AG10803 (cell line): ENCODE measurements around the gene ZNF33B.
"Not testable (repeated sequence)": the region's sequence is repeated elsewhere in the genome, so short reads cannot be mapped to it uniquely, and the experiment has no call there.

Experiments used
- DNase-seq: peaks from one replicate; pipeline ENCODE4 v3.0.0; 2010; ENCODE audit warnings: low read depth
- H3K4me3 ChIP-seq: 2 replicates; pipeline ENCODE4 v1.5.1; 2011; ENCODE audit warnings: mild to moderate bottlenecking, low read length, control low read depth
- TF ChIP-seq, protein P1 (sequence below): conservative IDR thresholded peaks from 2 replicates; pipeline ENCODE4 v1.5.1; 2011; ENCODE audit warnings: mild to moderate bottlenecking, low read length, control low read depth, inconsistent platforms

Gene ZNF33B

DNA sequence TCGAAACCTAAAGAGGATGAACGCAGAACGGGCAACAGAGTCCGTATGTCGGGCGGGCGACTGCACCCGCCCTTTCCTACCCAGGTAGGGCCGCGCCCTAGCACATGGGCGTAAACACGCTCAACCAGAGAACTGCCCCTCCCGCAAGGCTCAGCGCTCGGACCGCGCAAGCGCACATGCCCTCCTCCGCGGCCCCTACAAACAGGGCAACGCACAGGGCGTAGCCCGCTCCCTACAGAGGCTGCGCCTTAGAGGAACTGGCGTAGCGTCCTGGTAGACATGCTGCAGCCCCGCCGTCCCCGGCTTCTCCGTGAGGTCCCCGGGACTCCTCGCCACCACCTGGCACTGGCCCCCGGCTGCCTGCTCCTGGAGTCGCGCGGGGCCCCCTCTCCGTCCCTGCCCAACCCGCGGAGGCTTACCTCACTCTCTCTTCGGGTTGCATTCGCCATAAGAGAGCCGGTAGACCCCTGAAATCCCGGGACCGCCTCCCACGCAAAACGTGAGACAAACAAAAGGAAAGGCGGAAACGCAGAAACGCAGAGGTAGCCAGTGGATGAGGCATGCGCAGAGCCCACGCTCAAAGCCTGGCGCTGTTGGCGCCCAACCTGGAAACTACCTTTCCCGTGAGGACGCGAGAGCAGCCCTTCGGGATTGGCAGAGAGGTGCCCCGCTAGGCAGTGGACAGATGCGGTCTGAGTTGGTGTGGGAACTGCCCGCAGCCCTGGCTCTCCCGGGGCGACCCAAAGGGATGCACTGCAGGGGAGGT is at the start of gene ZNF33B:
Gene ZNF33B, minus strand, starts transcription at position 516 of the 766 bp plus-strand sequence. CDS start 1,642 bp downstream, outside the sequence.
- H3K4me3 ChIP-seq, result peak within 1 kb of the TSS; percentile 96
- DNase-seq, result peak; percentile 87
- TF ChIP-seq, protein P1, sequence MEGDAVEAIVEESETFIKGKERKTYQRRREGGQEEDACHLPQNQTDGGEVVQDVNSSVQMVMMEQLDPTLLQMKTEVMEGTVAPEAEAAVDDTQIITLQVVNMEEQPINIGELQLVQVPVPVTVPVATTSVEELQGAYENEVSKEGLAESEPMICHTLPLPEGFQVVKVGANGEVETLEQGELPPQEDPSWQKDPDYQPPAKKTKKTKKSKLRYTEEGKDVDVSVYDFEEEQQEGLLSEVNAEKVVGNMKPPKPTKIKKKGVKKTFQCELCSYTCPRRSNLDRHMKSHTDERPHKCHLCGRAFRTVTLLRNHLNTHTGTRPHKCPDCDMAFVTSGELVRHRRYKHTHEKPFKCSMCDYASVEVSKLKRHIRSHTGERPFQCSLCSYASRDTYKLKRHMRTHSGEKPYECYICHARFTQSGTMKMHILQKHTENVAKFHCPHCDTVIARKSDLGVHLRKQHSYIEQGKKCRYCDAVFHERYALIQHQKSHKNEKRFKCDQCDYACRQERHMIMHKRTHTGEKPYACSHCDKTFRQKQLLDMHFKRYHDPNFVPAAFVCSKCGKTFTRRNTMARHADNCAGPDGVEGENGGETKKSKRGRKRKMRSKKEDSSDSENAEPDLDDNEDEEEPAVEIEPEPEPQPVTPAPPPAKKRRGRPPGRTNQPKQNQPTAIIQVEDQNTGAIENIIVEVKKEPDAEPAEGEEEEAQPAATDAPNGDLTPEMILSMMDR, result no peak

DNA sequence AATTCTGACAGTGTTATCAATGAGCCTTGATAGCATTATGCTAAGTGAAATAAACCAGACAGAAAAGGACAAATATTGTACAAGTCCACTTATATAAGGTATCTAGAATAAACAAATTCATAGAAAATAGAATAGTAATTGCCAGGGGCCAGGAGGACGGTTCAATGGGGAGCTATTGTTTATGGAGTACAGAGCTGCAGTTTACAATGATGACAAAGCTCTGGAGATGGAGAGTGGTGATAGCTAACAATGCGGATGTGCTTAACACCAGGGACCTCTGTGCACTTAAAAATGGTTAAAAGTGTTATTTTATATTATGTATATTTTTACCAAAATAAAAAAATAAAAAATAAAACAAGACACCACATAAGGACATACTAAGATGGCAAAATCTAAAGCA is 46.1 kb upstream of the ZNF33B start:
- no peak overlapping the region for H3K4me3 ChIP-seq
- TF ChIP-seq, protein P1, result no peak
- DNase-seq, result no peak

DNA sequence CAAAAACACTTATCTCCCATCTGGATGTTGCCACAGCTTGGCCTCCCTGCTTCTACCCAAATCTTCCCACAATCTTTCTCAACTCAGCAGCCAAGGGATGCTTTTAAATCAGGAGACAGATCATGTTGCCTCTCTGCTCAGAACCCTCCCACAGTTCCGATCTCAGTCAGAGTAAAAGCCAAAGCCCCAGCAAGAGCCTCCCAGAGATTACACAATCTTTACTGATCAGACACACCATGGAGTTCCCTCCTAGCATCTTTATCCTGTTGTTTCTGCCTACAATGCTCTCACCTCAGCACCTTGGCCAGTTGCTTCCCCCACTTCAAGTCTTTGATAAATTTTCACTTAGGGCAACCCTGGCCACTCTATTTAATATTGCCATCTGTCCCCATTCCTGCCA is 41.9 kb upstream of the ZNF33B start:
- DNase-seq, result no peak
- TF ChIP-seq, protein P1, result no peak
- H3K4me3 ChIP-seq, result no peak overlapping the region

DNA sequence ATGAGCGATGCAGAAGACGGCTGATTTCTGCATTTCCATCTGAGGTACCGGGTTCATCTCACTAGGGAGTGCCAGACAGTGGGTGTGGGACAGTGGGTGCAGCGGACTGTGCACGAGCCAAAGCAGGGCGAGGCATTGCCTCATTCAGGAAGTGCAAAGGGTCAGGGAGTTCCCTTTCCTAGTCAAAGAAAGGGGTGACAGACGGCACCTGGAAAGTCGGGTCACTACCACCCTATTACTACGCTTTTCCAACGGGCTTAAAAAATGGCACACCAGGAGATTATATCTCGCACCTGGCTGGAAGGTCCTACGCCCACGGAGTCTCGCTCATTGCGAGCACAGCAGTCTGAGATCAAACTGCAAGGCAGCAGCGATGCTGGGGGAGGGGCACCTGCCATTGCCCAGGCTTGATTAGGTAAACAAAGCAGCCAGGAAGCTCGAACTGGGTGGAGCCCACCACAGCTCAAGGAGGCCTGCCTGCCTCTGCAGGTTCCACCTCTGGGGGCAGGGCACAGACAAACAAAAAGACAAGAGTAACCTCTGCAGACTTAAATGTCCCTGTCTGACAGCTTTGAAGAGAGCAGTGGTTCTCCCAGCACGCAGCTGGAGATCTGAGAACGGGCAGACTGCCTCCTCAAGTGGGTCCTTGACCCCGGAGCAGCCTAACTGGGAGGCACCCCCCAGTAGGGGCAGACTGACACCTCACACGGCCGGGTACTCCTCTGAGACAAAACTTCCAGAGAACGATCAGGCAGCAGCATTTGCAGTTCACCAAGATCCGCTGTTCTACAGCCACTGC is 27.0 kb upstream of the ZNF33B start:
- not testable (repeated sequence) for DNase-seq, H3K4me3 ChIP-seq

DNA sequence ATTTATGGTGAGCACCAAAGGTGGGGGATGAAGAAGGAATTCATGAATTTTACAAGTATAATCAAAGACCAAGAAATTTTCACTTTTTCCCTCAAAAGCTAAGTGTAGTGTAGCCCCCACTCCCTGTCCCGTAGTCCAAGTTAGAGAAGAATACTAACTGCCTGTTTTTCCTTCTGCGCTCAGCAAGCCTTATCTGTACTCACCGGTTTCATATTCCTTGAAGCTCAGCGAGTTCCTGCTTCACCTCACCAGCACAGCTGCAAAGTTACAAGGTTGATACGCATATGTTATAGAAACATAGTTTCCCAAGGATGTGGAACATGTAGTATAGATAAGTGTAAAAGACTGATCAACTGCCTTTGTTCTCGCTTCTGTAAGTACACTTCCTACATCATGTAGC is 16.0 kb upstream of the ZNF33B start:
- TF ChIP-seq, protein P1, result no peak
- no peak overlapping the region for H3K4me3 ChIP-seq
- no peak for DNase-seq

DNA sequence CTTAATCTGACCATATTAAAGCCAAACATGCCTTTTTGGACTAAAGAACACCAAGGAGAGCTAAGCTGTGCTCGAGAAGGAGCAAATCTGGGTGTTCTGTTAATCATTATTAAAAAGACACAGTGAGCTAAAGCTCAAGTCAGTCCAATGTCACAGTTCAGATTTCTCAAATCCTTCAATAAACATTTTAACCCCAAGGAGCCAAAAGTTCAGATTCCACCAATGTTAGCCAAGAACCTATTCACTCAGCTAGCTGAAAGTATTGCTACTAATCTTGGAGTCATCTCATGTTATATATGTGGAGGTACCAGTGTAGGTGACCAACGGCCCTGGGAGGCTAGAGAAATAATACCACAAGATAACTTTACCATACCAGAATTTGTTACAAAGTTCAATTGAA is 14.5 kb upstream of the ZNF33B start:
- DNase-seq, result no peak
- H3K4me3 ChIP-seq, result no peak overlapping the region
- TF ChIP-seq, protein P1, result no peak

DNA sequence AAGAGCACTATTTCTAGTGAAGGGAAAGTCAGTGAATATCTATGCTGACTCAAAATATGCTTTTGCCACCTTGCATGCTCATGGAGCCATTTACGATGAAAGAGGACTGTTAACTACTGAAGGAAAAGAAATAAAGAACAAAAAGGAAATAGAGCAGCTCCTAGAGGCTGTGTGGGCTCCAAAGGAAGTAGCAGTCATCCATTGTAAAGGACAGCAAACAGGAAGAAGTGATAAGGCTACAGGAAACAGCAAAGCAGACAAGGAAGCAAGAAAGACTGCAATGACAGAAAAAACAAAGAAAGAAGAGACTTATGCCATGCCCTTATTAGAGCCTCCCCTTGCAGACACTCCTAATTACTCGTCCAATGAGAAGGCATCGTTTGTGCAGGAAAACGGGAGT is 12.0 kb upstream of the ZNF33B start:
- no peak overlapping the region for H3K4me3 ChIP-seq
- TF ChIP-seq, protein P1, result no peak
- DNase-seq, result no peak
